Measurements from ENCODE around the gene GDPD1. TPM values are rescaled to one million over a fixed set of nuclear protein-coding genes. Genes with fewer than 3 reads are reported as not detected.
"Not testable (repeated sequence)": the region's sequence is repeated elsewhere in the genome, so short reads cannot be mapped to it uniquely, and the experiment has no call there.

GDPD1 gene
- total RNA-seq: 3.9 TPM
- long read RNA-seq, partial matches to known transcripts: 0 of 2 reads
- long read RNA-seq, other reads (novel, unspliced or antisense): 0 of 2 reads

DNA sequence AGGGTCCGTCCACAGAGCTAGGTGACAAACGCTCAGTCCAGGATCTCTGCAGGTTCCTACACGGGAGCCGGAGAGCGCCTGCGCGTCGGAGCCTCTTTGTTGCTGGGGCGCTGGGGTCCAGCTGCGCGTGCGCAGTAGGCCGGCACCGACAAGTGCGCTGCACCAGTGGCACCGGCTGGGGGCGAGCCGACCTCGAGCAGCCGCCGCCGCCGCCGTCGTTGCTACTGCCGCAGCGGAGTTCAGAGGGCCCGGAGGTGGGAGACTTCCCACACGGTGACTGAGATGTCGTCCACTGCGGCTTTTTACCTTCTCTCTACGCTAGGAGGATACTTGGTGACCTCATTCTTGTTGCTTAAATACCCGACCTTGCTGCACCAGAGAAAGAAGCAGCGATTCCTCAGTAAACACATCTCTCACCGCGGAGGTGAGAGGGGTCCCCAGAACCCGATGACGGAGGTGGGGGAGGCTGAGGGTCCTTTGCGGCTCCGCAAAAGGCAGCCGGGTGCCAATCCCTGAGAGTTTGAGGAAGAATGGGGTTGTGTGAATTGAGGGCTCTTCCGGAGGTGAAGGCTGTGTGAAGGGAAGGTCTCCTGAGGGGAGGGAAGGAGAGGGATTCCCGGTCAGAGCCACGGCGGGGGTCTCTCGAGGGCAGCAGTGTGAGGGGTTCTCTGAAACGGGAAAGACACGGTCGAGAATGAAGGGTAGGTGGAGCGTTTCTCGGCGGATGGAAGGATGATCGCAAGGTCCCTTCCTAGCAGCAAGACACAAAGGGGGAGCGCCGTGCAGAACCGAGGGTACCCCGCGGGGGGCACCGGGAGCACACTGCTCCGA is at the start of gene GDPD1:
TSS of gene GDPD1 (plus strand) at position 184 of the 831 bp plus-strand sequence. CDS start at position 283, 99 bp downstream.
- DNase-seq (peak; percentile 99), ATAC-seq (peak; percentile 99)
- H3K36me3 ChIP-seq: no peaks in the 10 kb centered on the region
- H3K27ac ChIP-seq: peak within 1 kb of the TSS; percentile 77
- no peaks in the 10 kb centered on the region for H3K27me3 ChIP-seq
- no peaks in the 10 kb centered on the region for H3K4me1 ChIP-seq
- H3K9me3 ChIP-seq: no peaks in the 10 kb centered on the region
- intact Hi-C loops (cut with DNase I): no loop called here
- TF ChIP-seq, protein P1, sequence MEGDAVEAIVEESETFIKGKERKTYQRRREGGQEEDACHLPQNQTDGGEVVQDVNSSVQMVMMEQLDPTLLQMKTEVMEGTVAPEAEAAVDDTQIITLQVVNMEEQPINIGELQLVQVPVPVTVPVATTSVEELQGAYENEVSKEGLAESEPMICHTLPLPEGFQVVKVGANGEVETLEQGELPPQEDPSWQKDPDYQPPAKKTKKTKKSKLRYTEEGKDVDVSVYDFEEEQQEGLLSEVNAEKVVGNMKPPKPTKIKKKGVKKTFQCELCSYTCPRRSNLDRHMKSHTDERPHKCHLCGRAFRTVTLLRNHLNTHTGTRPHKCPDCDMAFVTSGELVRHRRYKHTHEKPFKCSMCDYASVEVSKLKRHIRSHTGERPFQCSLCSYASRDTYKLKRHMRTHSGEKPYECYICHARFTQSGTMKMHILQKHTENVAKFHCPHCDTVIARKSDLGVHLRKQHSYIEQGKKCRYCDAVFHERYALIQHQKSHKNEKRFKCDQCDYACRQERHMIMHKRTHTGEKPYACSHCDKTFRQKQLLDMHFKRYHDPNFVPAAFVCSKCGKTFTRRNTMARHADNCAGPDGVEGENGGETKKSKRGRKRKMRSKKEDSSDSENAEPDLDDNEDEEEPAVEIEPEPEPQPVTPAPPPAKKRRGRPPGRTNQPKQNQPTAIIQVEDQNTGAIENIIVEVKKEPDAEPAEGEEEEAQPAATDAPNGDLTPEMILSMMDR (IDR thresholded peaks at IDR 0.05): peak; percentile 74
- H3K4me3 ChIP-seq: peak within 1 kb of the TSS; percentile 96

DNA sequence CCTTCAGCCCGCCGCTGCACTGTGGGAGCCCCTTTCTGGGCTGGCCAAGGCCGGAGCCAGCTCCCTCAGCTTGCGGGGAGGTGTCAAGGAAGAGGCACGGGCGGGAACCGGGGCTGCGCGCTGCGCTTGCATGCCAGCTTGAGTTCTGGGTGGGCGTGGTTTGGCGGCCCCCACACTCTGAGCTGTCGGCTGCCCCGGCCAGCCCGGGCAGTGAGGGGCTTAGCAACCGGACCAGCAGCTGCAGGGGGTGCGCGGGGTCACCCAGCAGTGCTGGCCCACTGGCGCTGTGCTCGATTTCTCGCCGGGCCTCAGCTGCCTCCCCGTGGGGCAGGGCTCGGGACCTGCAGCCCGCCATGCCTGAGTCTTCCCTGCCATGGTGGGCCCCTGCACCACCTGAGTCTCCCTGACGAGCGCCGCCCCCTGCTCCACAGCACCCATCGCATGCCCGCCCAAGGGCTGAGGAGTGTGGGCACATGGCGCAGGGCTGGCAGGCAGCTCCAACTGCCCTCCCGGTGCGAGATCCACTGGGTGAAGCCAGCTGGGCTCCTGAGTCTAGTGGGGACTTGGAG is 47.8 kb upstream of the GDPD1 start:
- Histone ChIP-seq H3K27ac (no peak overlapping the region), H3K4me3 (no peak overlapping the region), H3K4me1 (no peaks in the 10 kb centered on the region), H3K36me3 (no peaks in the 10 kb centered on the region), H3K9me3 (no peaks in the 10 kb centered on the region), H3K27me3 (no peaks in the 10 kb centered on the region)
- ATAC-seq (no peak), DNase-seq (no peak)
- TF ChIP-seq, protein P1 (IDR thresholded peaks at IDR 0.05): no peak
- intact Hi-C loops (cut with DNase I): no loop called here

DNA sequence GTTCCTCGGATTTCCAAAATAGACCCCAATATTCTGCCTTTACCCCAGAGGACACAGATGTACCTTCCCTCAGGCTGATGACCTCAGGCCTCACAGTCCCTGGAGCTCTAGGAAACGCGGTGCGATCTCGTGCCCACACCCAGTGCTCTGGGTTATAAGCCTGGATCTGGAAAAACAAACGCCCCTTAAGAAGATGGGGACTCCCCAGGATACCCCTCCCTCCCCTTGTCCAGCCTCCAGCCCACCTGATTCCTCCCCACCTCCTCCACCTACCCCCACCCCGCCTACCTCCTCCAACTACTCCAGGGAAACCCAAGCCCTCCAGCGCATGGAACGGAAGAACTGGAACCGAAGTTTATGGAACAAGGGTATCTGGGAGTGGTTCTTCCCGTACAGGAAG is 45.6 kb upstream of the GDPD1 start:
- no peaks in the 10 kb centered on the region for H3K9me3 ChIP-seq
- no peaks in the 10 kb centered on the region for H3K4me1 ChIP-seq
- TF ChIP-seq, protein P1 (IDR thresholded peaks at IDR 0.05): no peak
- no peak overlapping the region for H3K4me3 ChIP-seq
- ATAC-seq: no peak
- no peaks in the 10 kb centered on the region for H3K27me3 ChIP-seq
- intact Hi-C loops (cut with DNase I): no loop called here
- H3K27ac ChIP-seq: no peak overlapping the region
- DNase-seq: no peak
- H3K36me3 ChIP-seq: no peaks in the 10 kb centered on the region

DNA sequence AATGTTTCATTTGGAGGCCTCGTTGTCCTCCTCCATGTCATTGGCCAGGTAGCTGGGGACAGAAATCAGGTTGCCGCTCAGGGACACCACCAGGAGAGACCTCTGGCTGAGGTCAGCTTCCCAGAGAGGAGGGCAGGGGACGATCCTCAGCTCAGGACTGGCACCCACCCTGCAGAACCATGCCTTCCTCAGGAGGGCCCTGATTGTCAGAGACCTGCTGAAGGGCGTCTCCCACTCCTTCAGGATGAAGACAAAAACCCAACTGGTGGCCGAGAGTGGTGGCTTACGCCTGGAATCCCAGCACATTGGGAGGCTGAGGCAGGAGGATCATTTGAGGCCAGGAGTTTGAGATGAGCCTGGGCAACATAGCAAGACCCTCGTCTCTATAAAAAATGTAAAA is 45.2 kb upstream of the GDPD1 start:
- Histone ChIP-seq H3K4me3 (no peak overlapping the region), H3K27ac (no peak overlapping the region), H3K36me3 (no peaks in the 10 kb centered on the region), H3K9me3 (no peaks in the 10 kb centered on the region), H3K4me1 (no peaks in the 10 kb centered on the region), H3K27me3 (no peaks in the 10 kb centered on the region)
- no peak for ATAC-seq
- TF ChIP-seq, protein P1 (IDR thresholded peaks at IDR 0.05): no peak
- intact Hi-C loops (cut with DNase I): no loop called here
- no peak for DNase-seq

DNA sequence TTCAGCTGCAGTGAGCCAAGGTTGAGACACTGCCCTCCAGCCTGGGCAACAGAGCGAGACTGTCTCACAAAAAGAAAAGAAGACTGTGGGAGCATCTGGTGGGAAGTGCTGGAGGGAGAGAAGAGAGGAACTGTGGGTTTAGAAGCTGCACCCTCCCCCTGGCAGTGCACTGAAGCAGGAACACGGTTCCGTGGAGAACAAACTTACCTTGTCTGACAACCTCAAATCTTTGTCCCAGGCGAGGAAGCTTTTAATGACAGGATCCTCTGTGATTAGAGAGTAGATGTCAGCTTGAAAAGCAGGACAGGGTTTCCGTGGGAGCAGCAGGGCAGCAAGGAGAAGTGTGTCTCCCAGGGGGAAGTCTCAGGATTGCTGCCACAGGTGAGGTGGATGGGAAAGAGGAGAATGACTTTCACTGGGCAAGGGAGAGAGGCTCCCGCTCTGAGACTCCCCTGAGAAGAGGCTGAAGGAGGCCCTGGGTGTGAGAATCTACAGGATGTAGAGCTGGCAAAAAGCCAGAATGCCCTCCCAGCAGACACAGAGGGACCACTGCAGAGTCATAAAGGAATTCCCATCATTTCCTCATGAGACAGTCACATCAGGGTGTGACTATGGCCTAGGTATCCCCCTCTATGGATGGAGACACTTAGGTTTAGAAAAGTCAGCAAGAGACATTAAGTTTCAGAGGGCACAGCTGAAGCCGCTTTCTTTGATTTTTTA is 41.9 kb upstream of the GDPD1 start:
- TF ChIP-seq, protein P1 (IDR thresholded peaks at IDR 0.05): no peak
- DNase-seq: no peak
- intact Hi-C loops (cut with DNase I): no loop called here
- H3K4me1 ChIP-seq: no peaks in the 10 kb centered on the region
- H3K27me3 ChIP-seq: no peaks in the 10 kb centered on the region
- H3K27ac ChIP-seq: no peak overlapping the region
- H3K9me3 ChIP-seq: no peaks in the 10 kb centered on the region
- no peak overlapping the region for H3K4me3 ChIP-seq
- H3K36me3 ChIP-seq: no peaks in the 10 kb centered on the region
- no peak for ATAC-seq

DNA sequence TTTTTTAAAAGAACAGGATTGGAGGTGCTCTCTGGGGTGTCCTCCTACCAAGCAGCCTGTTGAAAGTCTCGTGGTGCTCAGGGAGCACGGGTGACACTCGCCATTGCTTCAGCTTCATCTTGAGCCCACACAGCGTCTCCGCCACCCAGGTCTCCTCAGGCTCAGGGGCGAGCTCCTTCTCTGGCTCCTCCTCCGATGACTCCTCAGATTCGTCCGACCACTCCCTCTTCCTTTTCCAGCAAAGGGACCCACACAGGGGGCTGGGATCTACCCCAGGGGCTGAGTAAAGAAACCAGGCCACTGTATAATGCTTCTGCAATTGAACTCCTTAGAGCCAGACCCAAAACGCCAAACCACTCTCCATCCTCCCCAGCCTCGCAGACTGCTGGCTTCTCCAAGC is 40.7 kb upstream of the GDPD1 start:
- H3K27me3 ChIP-seq; ATAC-seq; H3K4me1 ChIP-seq; H3K36me3 ChIP-seq; H3K4me3 ChIP-seq; DNase-seq; intact Hi-C loops (cut with DNase I); H3K27ac ChIP-seq; H3K9me3 ChIP-seq: not testable (repeated sequence)
